AML-193 (cell line): ENCODE measurements around the gene ANKRD33B.
"Not testable (repeated sequence)": the region's sequence is repeated elsewhere in the genome, so short reads cannot be mapped to it uniquely, and the experiment has no call there.

Source experiments
- DNase-seq, 2 experiments: peaks; one replicate each; lab custom pipeline; 2025; lab: John Stamatoyannopoulos, UW

ANKRD33B gene

DNA sequence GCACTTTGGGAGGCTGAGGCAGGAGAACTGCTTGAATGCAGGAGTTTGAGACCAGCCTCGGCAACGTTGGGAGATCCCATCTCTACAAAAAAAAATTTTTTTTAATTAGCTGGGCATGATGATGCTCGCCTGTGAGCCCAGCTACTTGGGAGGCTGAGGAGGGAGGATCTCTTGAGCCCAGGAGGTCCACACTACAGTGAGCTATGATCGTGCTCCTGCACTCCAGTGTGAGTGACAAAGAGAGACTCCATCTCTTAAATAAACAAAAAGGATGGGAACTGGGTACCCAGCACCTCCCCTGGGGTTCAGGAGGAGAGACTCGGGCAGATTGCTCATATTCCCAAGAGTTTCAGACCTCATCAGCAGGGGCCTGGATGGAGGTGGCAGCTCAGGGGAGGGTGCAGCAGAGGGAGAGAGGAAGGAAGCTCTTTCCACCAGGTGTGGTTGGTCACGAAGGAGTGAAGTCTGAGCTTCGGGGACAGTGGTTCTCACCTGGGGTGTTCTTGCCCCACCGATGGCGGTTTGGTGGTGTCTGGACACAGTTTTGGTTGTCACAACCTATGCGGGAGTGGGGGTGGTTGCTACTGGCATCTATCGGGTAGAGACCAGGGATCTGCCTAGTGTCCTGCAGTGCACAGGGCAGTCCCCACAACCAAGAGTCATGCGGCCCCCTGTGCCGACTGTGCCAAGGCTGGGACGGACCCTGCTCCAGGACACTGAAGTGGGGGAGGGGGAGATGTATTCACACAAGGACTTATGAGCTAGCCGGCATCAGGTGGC is 72.7 kb downstream of the ANKRD33B start:
- DNase-seq: no peak

DNA sequence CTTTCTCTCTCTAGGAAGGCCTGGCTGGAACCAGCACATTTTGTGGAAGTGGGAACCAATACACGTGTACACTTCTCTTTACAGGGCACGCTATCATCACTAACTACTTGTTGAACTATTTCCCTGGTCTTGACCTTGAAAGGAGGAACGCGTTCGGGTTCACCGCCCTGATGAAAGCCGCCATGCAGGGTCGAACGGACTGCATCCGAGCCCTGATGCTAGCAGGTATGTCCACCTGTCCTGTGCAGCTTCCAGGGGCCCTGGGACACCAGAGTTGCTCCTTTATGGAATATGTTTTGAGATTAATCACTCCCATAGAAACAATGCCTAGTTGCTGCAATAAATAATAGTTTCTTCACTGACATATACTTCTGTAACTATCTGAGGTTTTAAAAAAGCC is 74.1 kb downstream of the ANKRD33B start:
- no peak for DNase-seq

DNA sequence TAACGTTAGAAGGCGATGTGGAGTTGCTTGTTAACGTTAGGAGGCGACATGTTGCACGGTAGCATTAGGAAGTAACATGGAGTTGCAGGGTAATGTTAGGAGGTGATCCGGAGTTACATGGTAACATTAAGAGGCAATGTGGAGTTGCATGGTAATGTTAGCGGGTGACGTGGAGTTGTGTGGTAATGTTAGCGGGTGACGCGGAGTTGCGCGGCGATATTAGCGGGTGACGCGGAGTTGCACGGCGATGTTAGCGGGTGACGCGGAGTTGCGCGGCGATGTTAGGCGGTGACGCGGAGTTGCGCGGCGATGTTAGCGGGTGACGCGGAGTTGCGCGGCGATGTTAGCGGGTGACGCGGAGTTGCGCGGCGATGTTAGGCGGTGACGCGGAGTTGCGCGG is 74.9 kb downstream of the ANKRD33B start:
- DNase-seq: not testable (repeated sequence)

DNA sequence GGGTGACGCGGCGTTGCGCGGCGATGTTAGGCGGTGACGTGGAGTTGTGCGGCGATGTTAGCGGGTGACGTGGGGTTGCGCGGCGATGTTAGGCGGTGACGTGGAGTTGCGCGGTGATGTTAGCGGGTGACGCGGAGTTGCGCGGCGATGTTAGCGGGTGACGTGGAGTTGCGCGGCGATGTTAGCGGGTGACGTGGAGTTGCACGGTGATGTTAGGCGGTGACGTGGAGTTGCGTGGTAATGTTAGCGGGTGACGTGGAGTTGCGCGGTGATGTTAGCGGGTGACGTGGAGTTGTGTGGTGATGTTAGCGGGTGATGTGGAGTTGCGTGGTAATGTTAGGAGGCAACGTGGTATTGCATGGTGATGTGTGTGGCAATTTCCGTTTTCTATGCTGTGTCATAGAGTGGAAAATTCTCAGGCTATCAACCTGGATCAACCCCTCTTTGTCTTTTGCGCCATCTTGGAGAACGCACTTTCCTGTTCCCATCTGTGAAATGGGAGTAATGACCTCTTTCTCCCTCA is 76.0 kb downstream of the ANKRD33B start:
- DNase-seq: no peak

DNA sequence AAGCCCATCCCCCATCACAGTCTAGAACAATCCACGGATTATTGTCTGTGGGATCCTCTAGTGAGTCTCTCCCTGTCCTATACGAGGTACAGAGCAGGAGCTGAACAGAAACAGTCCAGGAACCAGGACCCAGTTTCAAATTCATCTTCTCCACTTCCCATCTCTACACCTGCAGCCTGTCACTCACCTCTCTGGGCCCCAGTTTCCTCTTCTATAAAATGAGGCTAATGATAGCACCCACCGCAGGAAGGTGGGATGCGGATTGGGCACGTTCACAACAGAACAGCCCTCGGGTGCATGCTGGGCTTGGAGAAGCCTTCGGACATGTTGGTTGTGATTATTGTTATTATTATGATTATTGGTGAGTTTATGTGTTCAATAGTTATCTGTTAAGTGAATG is 78.5 kb downstream of the ANKRD33B start:
- no peak for DNase-seq

DNA sequence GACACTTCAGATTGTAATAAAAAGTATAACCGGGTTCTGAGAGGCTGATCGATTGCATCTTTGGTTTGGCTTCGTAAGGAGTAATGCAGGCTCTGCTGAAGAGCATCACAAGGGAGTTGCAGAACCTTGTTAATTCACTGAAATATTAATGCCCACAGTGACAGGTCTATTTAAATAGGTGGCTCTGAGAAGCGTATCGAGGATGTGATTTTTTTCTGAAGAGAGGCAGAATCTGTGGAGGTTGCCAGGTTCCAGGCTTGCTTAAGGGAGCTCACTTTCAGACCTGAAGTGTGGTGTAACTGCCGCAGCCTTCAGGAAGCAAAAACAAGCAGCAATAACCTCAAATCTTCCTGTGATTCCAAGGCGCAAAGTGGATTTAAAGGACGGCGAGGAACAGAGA is 80.3 kb downstream of the ANKRD33B start:
- DNase-seq: no peak

DNA sequence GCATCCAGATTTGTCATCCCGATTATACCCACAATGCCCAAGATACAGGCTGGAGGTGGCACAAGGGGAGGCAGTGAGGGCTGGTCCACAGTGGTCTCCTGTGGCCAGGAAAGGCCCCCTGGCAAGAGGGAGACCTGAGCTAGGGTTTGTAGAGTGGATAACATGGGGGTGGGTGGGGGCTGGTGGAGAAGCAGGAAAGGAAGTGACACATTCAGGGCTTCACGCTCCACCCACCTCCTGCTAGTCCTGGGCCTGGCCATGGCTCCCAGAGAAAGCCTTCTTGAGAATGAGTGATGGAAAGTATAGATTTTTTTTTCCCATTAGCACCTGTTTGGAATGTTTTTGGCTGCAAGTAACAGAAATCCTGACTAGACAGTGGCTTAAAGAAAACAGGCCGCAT is 81.3 kb downstream of the ANKRD33B start:
- no peak for DNase-seq

DNA sequence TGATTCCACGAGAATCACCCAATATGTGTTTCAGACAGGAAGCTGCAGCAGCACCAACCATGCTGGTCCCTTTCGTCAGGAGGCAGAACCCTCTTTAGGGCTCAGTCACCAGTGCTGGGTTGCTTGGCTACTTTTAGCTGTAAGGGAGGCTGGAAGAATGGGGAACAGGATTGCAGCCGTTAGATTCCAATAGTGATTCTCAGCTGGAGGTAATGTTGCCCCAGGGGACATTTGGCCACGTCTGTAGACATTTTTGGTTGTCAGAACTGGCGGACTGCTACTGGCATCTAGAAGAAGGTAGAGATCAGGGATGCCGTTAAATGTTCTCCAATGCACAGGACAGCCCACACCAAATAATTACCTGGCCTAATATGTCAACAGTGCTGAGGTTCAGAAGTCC is 81.8 kb downstream of the ANKRD33B start:
- DNase-seq: no peak

DNA sequence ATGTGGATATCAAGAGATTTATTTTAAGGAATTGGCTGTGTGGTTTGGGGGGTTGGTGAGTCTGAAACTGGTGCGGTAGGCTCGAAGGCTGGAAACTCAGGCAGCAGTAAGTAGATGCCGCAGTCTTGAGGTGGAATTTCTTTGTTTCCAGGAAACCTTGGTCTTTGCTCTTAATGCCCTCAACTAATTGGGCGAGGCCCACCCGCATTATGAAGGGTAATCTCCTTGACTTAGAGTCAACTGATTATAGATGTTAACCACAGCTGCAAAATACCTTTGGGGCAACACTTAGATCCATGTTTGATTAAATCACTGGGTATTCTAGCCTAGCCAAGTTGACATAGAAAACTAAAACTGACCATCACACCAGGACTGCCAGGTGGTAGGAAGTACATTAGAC is 83.8 kb downstream of the ANKRD33B start:
- DNase-seq: no peak

DNA sequence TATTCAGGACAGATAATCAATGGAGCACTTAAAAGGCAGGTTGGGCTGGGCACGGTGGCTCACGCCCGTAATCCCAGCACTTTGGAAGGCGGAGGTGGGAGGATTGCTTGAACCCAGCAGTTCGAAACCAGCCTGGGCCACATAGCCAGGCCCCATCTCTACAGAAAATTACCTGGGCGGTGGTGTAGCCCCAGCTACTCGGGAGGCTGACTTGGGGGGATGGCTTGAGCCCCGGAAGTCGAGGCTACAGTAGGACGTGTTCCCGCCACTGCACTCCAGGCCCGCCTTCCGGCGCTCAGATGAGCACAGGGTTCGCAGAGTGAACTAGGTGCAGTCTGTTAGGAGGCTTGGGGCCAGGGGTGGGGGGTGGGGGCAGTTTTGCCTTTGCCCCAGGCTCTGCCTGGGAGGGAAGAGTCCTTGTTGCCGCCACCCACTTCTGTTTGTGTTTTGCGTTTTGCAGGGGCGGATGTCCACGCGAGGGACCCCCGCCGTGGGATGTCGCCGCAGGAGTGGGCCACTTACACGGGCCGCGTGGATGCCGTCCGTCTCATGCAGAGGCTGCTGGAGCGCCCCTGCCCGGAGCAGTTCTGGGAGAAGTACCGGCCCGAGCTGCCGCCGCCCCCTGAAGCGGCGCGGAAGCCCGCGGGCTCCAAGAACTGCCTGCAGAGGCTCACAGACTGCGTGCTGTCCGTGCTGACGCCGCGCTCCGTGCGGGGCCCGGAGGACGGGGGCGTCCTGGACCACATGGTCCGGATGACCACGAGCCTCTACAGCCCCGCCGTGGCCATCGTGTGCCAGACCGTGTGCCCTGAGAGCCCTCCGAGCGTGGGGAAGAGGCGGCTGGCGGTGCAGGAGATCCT is 85.2 kb downstream of the ANKRD33B start:
- no peak for DNase-seq

DNA sequence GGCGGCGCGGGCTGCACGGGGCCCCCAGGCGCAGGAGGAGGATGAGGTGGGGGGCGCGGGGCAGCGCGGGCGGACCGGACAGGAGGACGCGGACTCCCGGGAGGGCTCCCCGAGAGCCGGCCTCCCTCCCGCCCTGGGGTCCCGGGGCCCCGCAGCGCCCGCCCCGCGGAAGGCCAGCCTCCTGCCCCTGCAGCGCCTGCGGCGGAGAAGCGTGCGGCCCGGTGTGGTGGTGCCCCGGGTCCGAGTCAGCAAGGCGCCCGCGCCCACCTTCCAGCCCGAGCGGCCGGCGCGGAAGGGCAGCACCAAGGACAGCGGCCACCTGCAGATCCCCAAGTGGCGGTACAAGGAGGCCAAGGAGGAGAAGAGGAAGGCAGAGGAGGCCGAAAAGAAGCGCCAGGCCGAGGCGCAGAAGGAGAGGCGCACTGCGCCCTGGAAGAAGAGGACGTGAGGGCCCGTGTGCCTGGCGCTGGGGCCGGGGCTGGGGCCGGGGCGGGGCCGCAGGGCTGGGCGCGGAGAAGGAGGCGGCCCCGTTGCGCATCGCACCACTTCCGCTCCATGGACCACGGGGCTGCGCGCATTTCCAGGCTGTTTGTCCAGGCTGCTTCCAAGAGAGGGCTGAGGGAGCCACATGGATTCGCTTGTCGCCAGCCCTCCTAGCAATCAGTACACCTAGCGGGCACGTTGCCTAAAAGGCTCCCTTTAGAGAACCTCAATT is 86.0 kb downstream of the ANKRD33B start:
- no peak for DNase-seq

DNA sequence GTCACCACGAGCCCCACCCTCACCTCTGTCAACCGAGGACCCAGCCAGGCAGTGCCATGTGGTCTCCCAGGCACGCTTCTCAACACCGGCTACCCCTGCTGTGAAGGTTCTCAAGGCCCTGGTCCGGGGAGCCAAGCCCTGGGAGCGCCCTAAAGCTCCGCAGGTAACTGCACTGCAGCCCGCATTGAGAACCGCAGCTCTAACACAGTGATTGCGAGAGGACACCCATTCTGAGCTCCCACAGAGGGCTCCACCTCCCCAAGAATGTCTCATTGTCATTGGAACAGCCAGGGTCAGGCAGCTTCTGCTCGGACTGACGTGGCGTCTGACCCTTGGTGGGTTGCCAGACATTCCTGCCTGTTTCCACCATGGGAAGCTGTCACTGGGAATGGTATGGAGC is 88.3 kb downstream of the ANKRD33B start:
- DNase-seq: no peak

DNA sequence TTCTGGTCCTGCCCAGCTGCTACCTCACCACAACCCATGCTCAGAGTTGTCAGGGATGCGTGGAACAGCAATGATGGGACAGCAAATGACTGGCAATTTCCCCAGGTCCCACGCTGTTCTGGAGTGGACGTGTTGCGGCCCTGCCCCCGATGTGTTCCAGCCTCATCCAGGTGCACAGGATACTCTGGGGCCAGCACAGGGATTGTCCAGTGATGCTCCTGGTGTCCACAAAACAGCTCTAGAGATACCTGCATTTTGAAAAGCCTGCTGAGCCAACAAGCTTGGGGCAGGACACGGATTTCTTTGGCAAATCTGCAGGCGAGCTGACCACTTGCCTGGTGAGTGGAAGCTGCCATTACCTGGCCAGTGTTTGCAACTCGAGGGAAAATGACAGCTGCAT is 88.7 kb downstream of the ANKRD33B start:
- no peak for DNase-seq

DNA sequence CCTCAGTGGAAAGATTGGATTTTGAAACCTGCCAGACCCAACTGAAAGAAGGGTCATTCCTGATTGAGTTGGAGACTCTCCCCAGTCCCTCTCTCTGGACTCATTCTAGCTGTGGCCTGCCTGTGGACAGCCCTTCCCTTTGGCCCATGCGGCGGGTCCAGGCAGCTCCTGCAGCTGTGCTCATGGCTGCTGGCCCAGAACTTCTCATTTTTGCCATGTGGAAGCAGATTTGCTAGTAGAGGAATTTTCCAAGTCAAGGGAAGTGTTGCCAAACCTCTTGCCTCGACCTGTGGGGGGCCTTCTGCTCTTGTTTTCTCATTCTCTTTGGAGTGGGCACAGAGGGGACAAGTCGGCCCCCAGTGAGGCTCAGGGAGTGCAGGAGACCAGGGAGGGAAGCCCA is 89.2 kb downstream of the ANKRD33B start:
- DNase-seq: no peak

DNA sequence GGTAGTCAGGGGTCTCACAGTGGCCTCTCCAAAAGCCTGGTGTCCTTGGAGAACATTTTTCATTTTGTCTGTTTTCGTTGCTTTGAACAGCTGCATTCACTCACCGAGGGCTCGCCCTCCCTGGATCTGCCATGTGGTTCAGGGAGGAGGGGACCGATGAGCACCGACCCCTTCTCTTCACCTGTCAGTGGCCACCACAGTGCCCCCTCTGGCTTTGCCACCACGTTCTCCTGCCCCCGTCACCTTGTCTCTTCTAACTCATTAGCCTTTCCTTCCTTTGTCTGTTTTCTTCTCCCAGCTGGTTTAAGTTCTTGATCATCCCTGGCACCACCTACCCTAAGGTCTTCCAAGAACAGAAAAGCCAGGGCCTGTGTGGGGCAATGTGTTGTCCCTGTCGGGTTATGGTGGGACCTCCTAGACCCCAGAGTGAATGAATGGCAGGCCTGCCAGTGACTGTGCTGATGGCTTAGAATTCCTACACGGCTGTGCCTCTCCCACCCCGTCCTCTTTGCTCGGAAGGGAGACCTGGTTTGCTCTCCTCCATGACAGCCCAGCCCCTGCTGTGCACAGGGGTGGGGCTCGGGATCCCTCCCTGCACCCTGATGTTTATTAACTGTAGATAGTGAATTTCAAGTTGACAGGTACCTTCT is 90.0 kb downstream of the ANKRD33B start:
- no peak for DNase-seq

DNA sequence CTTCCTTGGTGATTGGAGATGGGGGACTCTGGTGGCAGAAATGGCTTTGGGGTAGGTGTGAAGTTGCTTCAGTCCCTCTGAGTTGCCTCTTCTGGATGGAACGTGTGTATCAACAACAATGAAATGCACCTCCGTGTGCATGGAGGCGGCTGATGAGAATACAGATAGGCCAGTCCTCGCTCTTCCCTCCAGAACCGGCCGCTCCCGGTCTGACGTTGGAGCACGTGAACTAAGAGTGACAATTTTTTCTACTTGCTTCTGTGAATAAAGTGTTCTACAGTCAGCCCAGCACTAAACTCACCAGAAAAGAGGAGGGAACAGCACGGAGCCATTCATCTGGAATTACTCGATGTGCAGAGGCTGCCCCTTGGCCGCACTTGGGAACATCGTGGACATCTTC is 90.7 kb downstream of the ANKRD33B start:
- no peak for DNase-seq

DNA sequence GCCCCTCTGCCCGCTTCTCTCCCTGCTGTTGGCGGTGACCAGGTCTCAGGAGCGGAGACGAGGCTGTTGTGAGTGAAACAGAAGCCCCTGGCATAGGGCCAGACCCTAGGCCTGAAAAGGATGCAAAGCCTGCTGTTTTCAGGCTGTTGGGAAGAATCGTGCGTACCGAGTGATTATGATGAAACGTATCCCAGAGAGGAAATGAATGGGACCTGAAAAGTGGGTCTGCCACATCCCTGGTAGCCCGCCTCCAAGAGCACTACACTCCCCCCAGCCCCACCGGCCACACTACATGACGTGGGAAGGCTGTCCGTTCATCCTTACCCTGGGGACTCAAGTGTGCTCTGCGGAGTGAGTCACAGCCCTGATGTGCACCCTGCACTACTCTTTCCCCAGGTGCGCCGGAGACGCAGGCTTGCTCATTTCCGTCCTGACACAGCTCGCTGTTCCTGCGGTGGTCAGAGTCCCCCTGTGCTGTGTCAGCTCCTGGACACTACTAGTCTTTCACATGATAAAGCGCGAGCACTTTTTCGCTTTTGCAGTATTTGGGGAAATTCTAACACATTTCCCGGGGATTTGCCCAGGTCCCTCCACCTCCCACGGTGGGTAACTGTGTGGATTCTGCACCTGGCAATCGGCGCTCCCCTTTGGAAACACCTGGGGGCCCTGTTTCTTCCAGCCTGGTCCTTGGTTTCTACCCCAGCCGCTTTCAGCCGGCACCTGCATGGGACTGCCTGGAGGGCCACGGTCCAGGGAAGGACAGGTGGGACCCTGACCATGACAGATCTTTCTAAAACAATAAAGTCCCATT is 91.5 kb downstream of the ANKRD33B start:
- DNase-seq: no peak

DNA sequence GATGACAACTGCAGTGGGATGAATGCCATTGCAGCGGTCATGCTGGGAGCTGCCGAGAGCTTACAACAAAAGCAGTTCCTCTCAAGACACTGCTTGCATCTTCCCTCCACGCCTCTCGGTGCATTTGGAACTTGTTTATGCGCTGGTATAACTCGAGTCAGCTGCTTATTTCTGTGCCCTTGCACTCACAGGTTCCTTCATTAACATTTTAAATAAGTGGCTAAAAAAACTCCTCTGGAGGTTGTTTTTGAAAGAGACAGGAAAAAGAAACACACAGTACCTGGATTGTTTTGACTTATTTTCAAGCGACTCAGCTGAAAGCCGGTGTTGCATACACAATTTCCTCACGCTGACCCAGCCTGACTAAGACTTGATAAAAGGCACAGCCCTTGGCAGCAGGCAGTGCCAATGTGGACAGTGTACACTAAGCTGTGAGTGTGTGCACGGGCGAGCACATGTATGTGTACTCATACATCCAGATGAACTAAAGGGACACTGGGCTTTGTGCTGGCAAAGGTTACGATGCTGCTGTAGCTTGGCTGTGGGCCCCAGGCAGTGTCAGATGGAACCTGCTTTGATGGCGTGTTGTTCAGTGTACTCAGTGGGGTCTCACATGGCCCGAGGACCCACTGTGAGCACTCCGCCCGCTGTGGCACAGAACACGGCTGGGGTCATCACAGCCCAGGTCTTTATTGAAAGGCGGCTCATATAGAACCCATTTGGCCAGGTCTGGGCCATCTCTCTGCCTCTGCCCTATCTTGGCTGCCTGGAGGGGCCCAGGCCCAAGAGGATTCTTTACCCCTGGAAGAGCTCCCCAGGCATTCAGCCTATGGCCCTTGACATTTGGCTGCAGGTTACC is 92.3 kb downstream of the ANKRD33B start:
- DNase-seq: no peak

DNA sequence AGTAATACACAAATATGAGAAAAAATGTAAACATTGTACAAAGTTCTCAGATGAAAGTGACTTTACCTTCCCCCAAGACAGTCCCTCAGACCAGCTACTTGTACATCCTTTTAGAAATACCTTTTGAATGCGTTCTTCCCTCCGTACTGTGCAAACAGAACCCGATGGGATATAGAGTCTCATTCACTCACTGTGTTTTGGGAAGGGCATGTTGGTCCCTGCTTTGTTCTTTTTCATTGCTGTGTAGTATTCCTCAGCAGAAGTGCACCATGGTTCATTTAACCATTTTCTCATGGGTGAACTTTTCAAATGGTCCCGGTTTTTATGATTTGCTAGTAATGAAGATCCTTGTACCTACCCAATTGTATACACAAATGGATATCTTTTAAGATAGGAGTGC is 94.4 kb downstream of the ANKRD33B start:
- no peak for DNase-seq

DNA sequence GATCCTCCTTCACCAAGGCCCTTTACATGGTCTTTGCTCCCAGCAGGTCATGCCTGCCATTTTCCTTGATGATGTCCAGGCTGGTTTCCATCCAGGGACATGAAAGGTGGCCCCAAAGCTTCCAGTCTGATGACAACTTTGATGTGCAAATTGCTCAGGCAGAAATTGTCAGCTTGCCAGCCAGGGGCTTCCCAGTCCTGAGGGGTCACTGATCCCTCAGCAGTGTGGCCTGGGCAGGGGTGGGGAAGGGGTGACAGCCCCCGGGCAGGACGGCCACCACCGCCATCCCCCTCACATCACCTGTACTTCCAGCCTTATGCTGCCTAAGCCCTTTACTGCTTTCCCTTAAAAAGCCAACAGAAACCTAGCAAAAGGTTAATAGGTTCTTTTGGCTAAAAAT is 96.3 kb downstream of the ANKRD33B start:
- no peak for DNase-seq
